GM13976 (cell line): ENCODE results near the gene FMNL2.

Experiments
- DNase-seq: peaks from one replicate; pipeline ENCODE4 v3.0.0; 2012; ENCODE audit warnings: low spot score
- CTCF ChIP-seq: IDR thresholded peaks from 2 replicates; pipeline ENCODE4 v1.5.1; 2012; ENCODE audit warnings: borderline replicate concordance, mild to moderate bottlenecking; ENCODE audit not compliant: insufficient read depth; ENCODE audit errors: extremely low read depth, missing control alignments, control extremely low read depth
- in situ Hi-C: fragments of 300-500 bp; cut with MboI; formaldehyde crosslinking; loops from one replicate; pipeline ENCODE4 v1.12.0; 2022; ENCODE audit warnings: low sequenced_read_pairs, mixed read lengths, inconsistent platforms; ENCODE audit not compliant: unreplicated experiment

Gene FMNL2

GRCh38 chr2:152500772-152501171 is 165.8 kb downstream of the FMNL2 start:
- no peak for TF ChIP-seq CTCF
- no peak for DNase-seq
- in situ Hi-C loops = no loop called here

GRCh38 chr2:152501666-152502065 is 166.7 kb downstream of the FMNL2 start:
- no peak for DNase-seq
- TF ChIP-seq CTCF = no peak
- in situ Hi-C loops = no loop called here

- in situ Hi-C loops = no loop called here
- DNase-seq = no peak
- no peak for TF ChIP-seq CTCF
These were observed 169.6 kb downstream of the FMNL2 start for GRCh38 chr2:152504618-152505017.

- DNase-seq = no peak
- no peak for TF ChIP-seq CTCF
- in situ Hi-C loops = no loop called here
These were observed 170.5 kb downstream of the FMNL2 start for GRCh38 chr2:152505495-152505906.

- DNase-seq = no peak
- in situ Hi-C loops = no loop called here
- no peak for TF ChIP-seq CTCF
These were observed 171.9 kb downstream of the FMNL2 start for GRCh38 chr2:152506843-152507242.

GRCh38 chr2:152507907-152508306 is 172.9 kb downstream of the FMNL2 start:
- DNase-seq = no peak
- TF ChIP-seq CTCF = no peak
- in situ Hi-C loops = no loop called here

- no peak for DNase-seq
- in situ Hi-C loops = no loop called here
- TF ChIP-seq CTCF = no peak
These were observed 173.5 kb downstream of the FMNL2 start for GRCh38 chr2:152508446-152508845.
